Measurements from ENCODE around the gene FTCD.

FTCD gene

GRCh38 chr21:46089285-46089684, 66.1 kb downstream of the FTCD start:
- DNase-seq = no peak

GRCh38 chr21:46088189-46088588, 67.2 kb downstream of the FTCD start:
- no peak for DNase-seq

- DNase-seq = no peak
These were observed 67.7 kb downstream of the FTCD start for GRCh38 chr21:46087641-46088040.
